Rectal smooth muscle tissue (tissue), 1 donor: ENCODE results near the gene UBE2L3.

Experiments
- H3K27ac ChIP-seq: one replicate; pipeline ENCODE4 v1.7.0; 2013; ENCODE audit warnings: low read depth, low read length, inconsistent platforms
- H3K27me3 ChIP-seq: one replicate; pipeline ENCODE4 v1.7.0; 2013; ENCODE audit warnings: low read length; ENCODE audit not compliant: control insufficient read depth, insufficient read depth
- H3K36me3 ChIP-seq: one replicate; pipeline ENCODE4 v1.7.0; 2013; ENCODE audit warnings: low read length; ENCODE audit not compliant: control insufficient read depth, insufficient read depth
- H3K4me1 ChIP-seq: one replicate; pipeline ENCODE4 v1.7.0; 2013; ENCODE audit warnings: low read length; ENCODE audit not compliant: control insufficient read depth, insufficient read depth
- H3K4me3 ChIP-seq: one replicate; pipeline ENCODE4 v1.7.0; 2013; ENCODE audit warnings: low read length
- H3K9ac ChIP-seq: one replicate; pipeline ENCODE4 v1.7.0; 2013; ENCODE audit warnings: low read length

The UBE2L3 gene

DNA sequence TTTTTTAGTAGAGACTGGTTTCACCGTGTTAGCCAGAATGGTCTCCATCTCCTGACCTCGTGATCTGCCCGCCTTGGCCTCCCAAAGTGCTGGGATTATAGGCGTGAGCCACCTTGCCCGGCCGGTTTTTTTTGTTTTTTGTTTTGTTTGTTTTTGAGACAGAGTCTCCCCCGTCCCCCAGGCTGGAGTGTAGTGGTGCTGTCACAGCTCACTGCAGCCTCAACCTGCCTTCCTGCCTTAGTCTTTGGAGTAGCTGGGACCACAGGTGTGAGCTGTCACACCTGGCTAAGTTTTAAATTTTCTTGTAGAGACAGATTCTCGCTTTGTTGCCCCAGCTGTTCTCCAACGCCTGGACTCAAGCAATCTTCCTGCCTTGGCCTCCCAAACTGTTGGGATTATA is 101.5 kb downstream of the UBE2L3 start:
- Histone ChIP-seq H3K36me3 (peaks cover 26% of the 10 kb centered on the region), H3K27ac (no peak overlapping the region), H3K4me1 (no peaks in the 10 kb centered on the region), H3K9ac (no peak overlapping the region), H3K27me3 (no peaks in the 10 kb centered on the region), H3K4me3 (no peak overlapping the region)

DNA sequence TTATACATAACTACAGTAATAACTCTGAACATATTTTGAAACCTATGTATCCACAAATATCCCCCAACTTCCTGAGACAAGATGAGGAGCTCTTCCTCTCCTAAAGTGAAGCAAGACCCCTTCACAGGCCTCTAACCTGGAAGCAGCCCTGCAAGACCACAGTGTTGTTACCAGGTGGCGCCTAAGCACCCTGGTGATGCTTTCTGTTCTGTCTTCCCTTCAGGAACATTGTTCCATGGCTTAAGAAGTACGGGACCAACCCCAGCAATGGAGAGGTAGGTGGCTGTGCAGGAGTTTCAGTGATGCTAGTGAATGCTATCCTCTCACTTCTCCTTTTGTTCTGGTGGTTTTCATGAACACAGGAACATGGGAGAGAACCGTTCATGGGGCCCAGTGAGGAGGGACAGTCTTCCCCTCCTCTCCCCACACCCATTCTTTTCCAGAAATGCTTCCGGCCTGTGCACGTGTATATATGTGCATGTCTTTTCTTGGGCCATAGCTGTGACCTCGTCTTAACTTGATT is 104.7 kb downstream of the UBE2L3 start:
- no peak overlapping the region for H3K4me3 ChIP-seq
- no peak overlapping the region for H3K27ac ChIP-seq
- no peak overlapping the region for H3K9ac ChIP-seq
- peaks cover 34% of the 10 kb centered on the region for H3K36me3 ChIP-seq
- H3K27me3 ChIP-seq = no peaks in the 10 kb centered on the region
- no peaks in the 10 kb centered on the region for H3K4me1 ChIP-seq
